ENCODE measurements around the gene LRP1B.

DNA sequence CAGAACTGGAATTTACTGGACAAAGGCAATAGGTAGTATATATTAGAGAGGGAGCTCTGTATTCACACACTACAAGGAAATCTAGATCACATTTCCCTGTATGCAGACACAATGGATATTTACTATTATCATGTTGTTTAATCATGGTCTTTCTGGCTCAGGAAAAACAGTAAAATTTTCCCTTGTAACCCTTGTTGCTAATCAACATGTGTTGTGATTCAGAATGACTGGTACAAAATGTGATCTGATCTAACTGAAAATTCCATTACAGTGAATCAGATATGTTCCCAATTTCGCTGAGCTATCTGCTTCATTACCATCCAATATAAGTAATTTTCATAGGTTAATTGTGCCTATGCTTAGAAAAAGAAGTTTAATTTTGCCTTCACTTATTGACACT is 1109.7 kb downstream of the LRP1B start:
- TF ChIP-seq, protein P1, sequence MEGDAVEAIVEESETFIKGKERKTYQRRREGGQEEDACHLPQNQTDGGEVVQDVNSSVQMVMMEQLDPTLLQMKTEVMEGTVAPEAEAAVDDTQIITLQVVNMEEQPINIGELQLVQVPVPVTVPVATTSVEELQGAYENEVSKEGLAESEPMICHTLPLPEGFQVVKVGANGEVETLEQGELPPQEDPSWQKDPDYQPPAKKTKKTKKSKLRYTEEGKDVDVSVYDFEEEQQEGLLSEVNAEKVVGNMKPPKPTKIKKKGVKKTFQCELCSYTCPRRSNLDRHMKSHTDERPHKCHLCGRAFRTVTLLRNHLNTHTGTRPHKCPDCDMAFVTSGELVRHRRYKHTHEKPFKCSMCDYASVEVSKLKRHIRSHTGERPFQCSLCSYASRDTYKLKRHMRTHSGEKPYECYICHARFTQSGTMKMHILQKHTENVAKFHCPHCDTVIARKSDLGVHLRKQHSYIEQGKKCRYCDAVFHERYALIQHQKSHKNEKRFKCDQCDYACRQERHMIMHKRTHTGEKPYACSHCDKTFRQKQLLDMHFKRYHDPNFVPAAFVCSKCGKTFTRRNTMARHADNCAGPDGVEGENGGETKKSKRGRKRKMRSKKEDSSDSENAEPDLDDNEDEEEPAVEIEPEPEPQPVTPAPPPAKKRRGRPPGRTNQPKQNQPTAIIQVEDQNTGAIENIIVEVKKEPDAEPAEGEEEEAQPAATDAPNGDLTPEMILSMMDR (IDR thresholded peaks at IDR 0.05; ENCODE audit: low read length): no peak
- no peak for TF ChIP-seq EZH2 (IDR thresholded peaks at IDR 0.05; ENCODE audit: borderline replicate concordance, low read length)
